ENCODE results near the gene APOLD1.

DNA sequence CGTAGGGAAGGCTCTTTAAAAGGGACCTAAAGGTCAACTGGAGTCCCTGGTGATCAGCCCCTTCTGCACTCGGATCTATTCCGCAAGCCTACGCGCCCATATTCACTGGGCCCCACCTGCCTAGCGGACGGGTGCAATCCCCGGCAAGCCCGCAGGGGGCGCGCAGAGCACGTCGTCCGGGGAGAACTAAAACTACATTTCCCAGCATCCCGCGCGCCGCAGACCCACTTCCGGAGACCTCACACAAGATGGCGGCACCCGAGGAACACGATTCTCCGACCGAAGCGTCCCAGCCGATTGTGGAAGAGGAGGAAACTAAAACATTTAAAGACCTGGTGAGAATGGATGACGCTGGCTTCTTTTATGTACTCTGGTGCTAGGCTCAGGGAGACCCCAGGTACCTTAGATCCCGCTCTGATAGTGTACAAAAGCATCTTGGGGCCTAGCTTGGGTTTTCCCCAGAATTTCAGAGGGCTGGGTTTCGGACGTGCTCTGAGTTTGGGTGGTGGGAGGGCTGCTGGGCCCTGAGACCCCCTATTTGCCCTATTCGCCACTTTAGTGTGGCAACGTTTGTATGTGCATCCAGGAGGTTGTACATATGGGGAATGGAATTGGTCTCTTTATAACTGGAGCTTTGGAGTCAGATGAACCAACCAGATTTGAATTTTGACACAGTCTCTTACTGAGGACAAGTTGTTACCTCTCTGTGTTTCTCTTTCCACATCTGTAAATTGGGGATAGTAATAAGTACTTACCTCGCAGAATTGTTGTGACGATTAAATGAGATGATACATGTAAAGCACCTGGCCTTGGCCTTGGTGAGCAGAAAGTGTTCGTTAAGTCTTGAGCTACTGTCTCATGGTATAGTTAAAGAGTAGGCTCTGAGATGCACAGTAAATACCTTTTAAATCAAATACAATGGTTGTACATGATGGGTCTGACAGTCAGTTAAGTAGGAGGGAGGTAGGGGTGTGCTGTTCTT is 28.0 kb downstream of the APOLD1 start, which contains the start of gene DDX47:
- TF ChIP-seq, protein P1, sequence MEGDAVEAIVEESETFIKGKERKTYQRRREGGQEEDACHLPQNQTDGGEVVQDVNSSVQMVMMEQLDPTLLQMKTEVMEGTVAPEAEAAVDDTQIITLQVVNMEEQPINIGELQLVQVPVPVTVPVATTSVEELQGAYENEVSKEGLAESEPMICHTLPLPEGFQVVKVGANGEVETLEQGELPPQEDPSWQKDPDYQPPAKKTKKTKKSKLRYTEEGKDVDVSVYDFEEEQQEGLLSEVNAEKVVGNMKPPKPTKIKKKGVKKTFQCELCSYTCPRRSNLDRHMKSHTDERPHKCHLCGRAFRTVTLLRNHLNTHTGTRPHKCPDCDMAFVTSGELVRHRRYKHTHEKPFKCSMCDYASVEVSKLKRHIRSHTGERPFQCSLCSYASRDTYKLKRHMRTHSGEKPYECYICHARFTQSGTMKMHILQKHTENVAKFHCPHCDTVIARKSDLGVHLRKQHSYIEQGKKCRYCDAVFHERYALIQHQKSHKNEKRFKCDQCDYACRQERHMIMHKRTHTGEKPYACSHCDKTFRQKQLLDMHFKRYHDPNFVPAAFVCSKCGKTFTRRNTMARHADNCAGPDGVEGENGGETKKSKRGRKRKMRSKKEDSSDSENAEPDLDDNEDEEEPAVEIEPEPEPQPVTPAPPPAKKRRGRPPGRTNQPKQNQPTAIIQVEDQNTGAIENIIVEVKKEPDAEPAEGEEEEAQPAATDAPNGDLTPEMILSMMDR (IDR thresholded peaks at IDR 0.05) = peak; percentile 81
- TF ChIP-seq POLR2A (IDR thresholded peaks at IDR 0.05; ENCODE audit: low read length) (peak; percentile 46), FOSL2 (IDR thresholded peaks at IDR 0.05) (no peak), FOSL2 (CRISPR knock-in tag; IDR thresholded peaks at IDR 0.05) (0 out of 2 replicates have a peak, but pooled peaks have one; percentile 24), TP53 (CRISPR knock-in tag; IDR thresholded peaks at IDR 0.05) (peak; percentile 2; the same call in 1 of the 2 replicates), NFE2L2 (conservative IDR thresholded peaks at IDR 0.05; ENCODE audit: low read length) (no peak), RNF2 (IDR thresholded peaks at IDR 0.05; ENCODE audit: borderline replicate concordance, low read depth) (no peak), MAFK (IDR thresholded peaks at IDR 0.05; ENCODE audit: partially characterized antibody) (no peak), BHLHE40 (IDR thresholded peaks at IDR 0.05; ENCODE audit: low read depth, low read length) (no peak)
